T-helper 1 cell (primary cell): ENCODE results near the gene TSPAN4.

Source experiments
- DNase-seq, 5 donors: peaks; one replicate each; pipeline ENCODE4 v3.0.0-alpha.2; 2012 to 2020

TSPAN4 gene

GRCh38 chr11:808427-809286 lies 34.0 kb upstream of the TSPAN4 start:
- DNase-seq = peak in 1 of 5 donors; percentile 53

GRCh38 chr11:809287-810039 lies 33.2 kb upstream of the TSPAN4 start, which contains the start of gene RPLP2:
Gene RPLP2 (plus strand): TSS chr11:809967. CDS start chr11:810235, 268 bp downstream.
- peak; percentile 93 to 98 (median 96) for DNase-seq

GRCh38 chr11:810040-810567 lies 32.5 kb upstream of the TSPAN4 start:
- no peak for DNase-seq

- no peak for DNase-seq
Measured at GRCh38 chr11:811446-812245, 31.0 kb upstream of the TSPAN4 start.

GRCh38 chr11:812390-812789 lies 30.3 kb upstream of the TSPAN4 start:
- no peak for DNase-seq

GRCh38 chr11:813072-813455 lies 29.6 kb upstream of the TSPAN4 start:
- DNase-seq = no peak

- no peak for DNase-seq
Measured at GRCh38 chr11:813456-814096, 29.1 kb upstream of the TSPAN4 start.

GRCh38 chr11:815675-816432 lies 26.8 kb upstream of the TSPAN4 start:
- no peak for DNase-seq

GRCh38 chr11:816433-816779 lies 26.2 kb upstream of the TSPAN4 start:
- no peak for DNase-seq

GRCh38 chr11:818396-819128 lies 24.1 kb upstream of the TSPAN4 start, which contains the start of gene PNPLA2:
Gene PNPLA2 (plus strand): TSS chr11:818914. CDS start chr11:819719, 805 bp downstream.
- no peak for DNase-seq

- peak; percentile 87 to 92 (median 90) for DNase-seq
Measured at GRCh38 chr11:819129-819931, 23.3 kb upstream of the TSPAN4 start.

GRCh38 chr11:819943-820649 lies 22.6 kb upstream of the TSPAN4 start:
- peak; percentile 90 to 97 (median 94) for DNase-seq

GRCh38 chr11:820655-821511 lies 21.8 kb upstream of the TSPAN4 start:
- no peak for DNase-seq

- no peak for DNase-seq
Measured at GRCh38 chr11:821512-822371, 20.9 kb upstream of the TSPAN4 start.

GRCh38 chr11:823441-824291 lies 19.0 kb upstream of the TSPAN4 start:
- no peak for DNase-seq

- DNase-seq = no peak
Measured at GRCh38 chr11:824292-824880, 18.3 kb upstream of the TSPAN4 start.
